H1 (cell line): ENCODE measurements around the gene TRIM28. TPM values are rescaled to one million over a fixed set of nuclear protein-coding genes. Genes with fewer than 3 reads are reported as not detected.

Experiments
- CHD7 ChIP-seq: fragments of 300-600 bp; sonication (generic); IDR thresholded peaks from 2 replicates; pipeline ENCODE4 v1.7.1; 2012; ENCODE audit warnings: low read length, moderate library complexity, mild to moderate bottlenecking, inconsistent platforms; ENCODE audit not compliant: insufficient replicate concordance
- SP4 ChIP-seq: IDR thresholded peaks from 2 replicates; pipeline ENCODE4 v1.6.1; 2012; ENCODE audit warnings: low read length, inconsistent platforms
- polyA plus RNA-seq, 7 experiments: library from polyadenylated mRNA; depleted of rRNA in 3 of 7; stranded (reverse) in 5 of 7; unstranded in 2 of 7; fragments of >200 nt in 5 of 7; fragments of 200-250 nt in 2 of 7; gene quantifications; 1 replicate in 5 of 7; 2 replicates in 1 of 7; 4 replicates in 1 of 7; pipeline versions ENCODE4 v1.2.1 to v1.2.3, GENCODE V29; 2011 to 2013; ENCODE audit warnings: missing spikeins in 2 of 7, mixed read lengths in 2 of 7
- total RNA-seq: library from RNA; stranded (reverse); fragmentation: NEBNext Ultra II Directional; extraction: Animal tissue kit (Norgen Biotek cat#: 25700); gene quantifications from 2 replicates; pipeline ENCODE4 v1.2.1, GENCODE V29; 2021

The TRIM28 gene
- total and polyA plus RNA-seq, 2 of the 8 experiments (the other 6 are each of a cell fraction or from before 2014, with no cell fraction given), result 1,433 to 1,442 TPM

DNA sequence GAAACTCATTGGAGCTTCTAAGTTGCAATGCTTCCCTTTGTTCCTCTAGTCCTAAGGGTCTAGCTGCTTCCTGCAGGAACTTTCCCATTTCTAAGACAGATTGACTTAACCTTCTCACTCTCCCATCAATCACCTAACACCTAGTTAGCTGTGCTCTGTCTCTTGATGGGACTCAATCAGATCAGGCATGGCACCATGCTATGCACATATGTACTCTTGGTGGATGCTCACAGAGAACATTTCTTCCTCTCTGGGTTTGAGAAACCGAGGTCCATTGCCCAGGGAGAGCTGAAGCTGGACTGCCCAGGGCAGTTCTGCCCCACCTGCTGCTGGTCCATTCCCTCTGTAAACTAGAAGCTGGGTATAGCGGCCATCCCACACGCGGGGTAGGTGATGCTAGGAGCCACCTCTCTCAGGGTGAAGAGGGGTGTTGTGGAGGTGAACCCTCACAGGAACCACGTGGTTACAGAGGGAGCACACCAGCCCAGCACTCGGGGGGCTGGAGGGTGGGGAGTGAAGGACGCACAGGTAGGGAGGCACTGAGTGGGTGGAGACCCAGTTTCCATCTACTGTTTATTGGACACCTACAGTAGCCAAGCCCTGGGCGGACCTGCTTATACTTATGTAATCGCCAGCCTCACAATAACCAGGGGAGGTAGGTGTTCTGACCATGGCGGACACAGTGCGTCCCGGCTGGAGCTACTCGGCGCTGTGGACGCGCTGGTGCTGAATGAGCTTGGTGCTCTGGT, 17.7 kb downstream of the TRIM28 start (continued):
- TF ChIP-seq CHD7, result no peak
- TF ChIP-seq SP4, result no peak
